Activated CD8-positive, alpha-beta memory T cell treated with anti-CD3 and anti-CD28 coated beads, Interleukin-2, amount 50 U/mL, for 1 hour (primary cell): ENCODE results near the gene MED22.
"Not testable (repeated sequence)": the region's sequence is repeated elsewhere in the genome, so short reads cannot be mapped to it uniquely, and the experiment has no call there.

Experiments used
- DNase-seq: peaks from one replicate; pipeline ENCODE4 v3.0.0-alpha.2; 2020; ENCODE audit errors: extremely low read depth

MED22 gene

DNA sequence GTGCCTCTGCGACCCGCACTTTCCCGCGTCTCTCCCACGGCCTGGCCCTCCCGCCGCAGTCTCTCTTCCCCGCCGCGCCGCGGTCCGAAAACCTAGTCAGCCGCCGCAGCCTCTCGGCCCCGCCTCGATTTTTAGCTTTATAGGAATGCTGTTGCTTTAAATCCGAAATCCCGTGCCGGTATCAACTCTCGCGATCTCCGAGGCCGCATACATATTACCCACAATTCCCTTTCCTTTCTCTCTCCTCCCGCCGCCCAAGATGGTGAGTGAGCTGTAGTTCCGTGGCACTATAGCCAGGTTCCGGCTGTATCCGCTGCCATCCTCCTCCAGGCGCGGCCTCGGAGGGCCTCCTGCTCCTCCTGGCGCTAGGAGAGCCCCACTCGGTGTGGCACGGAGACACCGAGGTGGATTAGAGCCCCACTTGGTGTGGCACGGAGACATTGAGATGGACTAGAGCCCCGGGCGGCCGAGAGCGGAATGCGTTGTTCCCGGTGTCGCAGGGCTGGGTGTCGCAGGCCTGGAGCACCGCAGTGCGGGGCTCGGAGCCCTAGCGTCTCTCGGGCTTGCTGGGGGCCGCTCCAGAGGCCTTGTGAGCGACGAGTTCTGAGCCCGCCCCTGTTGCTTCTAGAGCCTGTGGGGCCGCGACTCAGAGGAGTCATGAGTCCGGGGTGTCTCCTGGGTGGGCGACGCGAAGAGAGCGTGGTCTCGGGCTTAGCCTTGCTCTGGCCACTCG is at the start of gene MED22, which contains the start of gene RPL7A:
Gene MED22 (minus strand): TSS at position 147 of the 733 bp plus-strand sequence. CDS start 1,469 bp downstream, outside the sequence.
Gene RPL7A (plus strand): TSS at position 234 of the 733 bp plus-strand sequence. CDS start 26 bp downstream, at position 260.
- DNase-seq = peak; percentile 69

DNA sequence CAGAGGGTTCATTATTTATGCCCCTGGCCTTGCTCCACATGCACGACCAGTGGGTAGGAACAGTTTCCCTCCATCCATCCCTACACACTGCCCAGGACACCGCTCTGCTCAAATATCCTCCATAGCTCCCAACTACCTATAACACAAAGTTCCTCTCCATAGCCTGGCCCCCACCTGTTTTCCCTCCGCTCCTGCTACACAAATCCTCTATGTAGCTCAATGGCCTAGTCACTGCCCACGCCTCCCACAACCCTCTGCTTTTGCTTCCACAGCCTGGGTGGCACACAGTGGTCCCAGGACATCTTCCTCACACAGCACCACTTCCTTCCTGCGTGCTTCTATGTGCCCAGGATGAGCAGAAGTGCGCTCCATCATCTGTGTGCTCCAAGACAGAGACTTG is 49.4 kb upstream of the MED22 start:
- no peak for DNase-seq

DNA sequence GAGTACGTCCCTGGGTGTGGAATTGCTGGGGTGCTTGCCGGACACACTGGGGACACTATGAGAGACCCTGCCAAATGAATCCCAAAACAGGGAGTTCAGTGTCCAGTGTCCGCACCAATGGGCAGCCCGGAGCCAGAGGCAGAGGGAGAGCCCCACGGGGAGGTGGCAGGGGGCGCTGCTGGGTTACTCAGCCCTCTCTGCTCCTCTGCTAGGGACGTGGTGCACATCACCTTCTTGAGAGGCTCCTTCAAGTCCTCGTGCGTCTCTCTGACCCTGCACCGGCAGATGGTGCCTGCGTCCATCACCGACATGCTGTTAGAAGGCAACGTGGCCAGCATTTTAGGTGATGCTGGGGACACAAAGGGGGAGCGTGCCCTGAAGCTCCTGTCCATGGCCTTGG is 49.0 kb upstream of the MED22 start:
- no peak for DNase-seq

DNA sequence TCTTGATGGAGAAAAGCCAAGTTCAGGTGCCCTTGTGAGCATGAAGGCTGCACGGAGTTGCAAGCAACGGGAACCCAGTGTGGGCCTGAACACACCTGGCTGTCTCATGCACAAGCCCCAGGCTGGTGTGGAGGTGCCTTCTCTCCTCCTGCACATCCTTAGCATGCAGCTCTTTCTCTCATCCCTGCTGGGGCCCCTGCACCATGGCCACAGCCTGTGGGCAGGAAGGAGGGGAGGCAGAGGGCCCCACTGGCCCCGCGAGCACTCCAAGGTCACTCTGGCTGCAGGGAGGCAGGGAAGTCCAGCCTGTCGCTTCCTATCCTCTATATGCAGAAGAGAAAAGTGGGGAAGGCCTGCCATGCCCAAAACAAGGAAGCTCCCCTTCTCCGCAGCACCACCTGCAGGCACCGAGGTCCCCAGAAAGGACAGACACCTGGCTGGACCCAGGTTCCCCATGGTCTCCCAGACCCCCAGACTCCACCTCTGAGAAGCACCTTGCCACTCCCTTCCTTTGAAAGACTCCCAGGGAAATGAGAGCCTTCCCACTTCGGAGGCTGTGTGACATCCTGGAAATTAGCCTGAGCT is 46.8 kb upstream of the MED22 start:
- DNase-seq = no peak

DNA sequence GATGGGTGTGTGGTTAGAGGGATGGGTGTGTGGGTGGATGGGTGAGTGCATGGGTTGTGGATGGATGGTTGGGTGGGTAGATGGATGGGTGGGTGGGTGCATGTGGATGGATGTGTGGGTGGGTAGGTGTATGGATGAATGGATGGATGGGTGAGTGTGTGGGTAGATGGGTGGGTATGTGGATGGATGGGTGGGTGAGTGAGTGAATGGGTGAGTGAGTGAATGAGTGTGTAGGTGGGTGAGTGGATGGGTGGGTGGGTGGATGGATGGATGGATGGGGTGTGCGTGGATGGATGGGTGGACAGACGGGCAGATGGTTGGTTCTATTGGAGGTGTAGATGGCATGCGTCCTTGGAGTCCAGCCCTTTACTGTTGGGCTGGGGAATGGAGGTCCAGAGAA is 45.5 kb upstream of the MED22 start:
- DNase-seq = no peak

DNA sequence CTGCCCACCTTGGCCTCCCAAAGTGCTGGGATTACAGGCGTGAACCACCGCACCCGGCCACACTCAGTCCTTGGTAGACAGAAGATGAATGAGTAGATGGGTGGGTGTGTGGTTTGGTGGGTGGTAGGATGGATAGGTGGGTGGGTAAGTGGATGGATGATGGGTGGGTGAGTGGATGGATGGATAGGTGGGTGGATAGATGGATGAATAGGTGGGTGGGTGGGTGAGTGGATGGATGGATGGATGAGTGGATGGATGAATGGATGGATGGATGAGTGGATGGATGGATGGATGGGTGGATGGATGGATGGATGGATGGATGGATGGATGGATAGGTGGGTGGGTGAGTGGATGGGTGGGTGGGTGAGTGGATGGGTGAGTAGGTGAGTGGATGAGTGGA is 44.4 kb upstream of the MED22 start:
- DNase-seq = not testable (repeated sequence)

DNA sequence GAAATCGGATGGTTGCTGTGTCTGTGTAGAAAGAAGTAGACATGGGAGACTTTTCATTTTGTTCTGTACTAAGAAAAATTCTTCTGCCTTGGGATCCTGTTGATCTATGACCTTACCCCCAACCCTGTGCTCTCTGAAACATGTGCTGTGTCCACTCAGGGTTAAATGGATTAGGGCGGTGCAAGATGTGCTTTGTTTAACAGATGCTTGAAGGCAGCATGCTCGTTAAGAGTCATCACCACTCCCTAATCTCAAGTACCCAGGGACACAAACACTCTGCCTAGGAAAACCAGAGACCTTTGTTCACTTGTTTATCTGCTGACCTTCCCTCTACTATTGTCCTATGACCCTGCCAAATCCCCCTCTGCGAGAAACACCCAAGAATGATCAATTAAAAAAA is 43.5 kb upstream of the MED22 start:
- DNase-seq = not testable (repeated sequence)

DNA sequence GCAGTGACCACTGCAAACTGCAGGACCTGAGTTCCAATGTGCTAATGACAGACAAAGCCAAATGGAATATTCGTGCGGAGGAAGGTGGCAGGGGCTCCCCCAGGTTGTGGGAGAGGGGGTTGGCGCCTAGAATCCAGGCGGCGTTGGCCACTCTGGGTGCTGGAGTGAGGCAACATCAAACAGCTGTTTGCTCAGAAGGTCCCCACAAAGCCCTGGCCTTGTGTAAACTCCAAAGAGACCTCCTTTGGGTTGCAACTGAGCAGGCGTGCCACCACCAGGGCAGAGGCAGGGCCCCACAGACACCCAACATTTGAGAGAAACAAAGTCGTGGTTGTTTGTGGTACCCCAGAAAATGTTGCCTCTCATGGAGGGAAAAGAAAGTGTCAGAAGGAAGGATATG is 42.8 kb upstream of the MED22 start:
- no peak for DNase-seq

DNA sequence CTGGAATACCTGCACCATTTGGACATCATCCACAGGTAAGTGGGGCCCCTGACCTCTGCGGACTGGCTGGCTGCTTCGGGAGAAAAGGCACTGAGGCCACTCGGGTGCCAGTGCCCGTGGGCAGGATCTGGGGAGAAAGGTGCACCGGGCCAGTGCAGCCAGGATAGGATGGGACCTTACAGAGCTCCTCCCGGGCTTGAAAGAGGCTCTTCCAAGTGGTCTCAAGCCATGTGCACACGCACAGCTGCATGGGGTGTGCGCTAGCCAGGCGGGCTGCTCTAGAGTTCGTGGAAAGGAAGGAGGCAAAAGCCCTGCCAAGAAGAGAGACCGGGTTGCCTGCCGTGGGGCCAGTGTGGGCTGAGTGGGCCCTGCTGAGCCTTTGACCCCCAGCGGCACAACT is 41.6 kb upstream of the MED22 start:
- no peak for DNase-seq

DNA sequence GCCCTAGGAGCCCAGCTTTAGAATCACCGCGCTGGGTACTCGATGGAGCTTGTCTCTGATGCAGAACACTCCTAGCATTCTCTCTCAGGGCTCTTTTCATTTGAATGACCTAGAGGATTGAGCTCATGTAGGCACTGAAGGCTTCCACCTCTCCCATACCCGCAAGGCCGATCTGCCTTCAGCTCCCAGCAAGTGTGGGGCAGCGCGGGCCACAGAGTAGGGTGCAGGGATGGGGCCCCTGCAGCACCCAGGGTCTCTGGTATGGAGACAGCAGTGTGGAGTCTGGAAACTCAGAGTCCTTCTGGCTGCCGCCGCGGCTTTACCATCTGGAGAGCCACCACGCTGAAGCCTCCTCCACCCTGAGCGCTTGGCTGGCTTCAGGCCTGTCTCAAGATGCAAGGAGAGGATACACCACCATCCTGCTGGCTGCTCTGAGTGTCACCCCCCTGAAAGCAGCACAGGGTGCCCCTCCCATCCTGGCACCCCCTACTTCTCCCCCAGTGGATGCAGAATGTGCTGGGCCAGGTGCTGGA is 41.2 kb upstream of the MED22 start:
- no peak for DNase-seq

DNA sequence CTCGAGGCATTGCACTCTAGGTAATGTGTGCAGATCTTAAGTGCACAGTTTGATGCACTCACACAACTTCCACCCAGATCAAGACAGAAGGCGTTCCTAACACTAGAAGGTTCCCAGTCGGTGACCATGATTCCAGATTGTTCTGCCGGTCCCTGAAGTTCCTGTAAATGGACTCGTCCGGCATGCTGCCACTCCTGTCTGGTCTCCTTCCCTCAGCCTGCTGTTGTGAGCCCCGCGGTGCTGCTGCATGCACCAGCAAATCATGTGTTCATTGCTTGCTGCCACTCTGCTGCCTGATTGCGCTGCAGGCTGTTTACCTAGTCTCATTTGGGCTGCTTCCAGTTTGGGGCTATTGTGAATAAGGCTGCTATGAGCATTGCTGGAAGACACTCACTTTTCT is 39.7 kb upstream of the MED22 start:
- DNase-seq = no peak

DNA sequence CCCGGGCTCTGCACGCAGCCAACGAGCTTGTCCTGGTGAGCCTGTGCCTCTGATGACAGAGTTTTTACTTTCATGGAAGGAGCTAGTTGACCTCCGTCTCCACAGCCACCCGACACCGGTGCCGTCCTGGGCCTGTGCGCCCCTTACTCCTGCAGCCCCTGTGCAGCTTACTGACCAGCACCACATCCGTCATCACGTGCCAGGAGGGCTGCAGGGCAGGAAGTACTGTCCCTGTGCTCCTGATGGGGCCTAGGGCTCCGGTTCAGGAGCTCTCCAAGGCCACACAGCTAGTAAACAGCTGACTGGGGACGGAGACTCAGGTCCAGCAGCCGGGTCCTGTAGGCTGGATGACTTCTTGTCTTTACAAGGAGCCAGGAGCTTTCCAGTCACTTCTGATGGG is 38.4 kb upstream of the MED22 start:
- DNase-seq = no peak

DNA sequence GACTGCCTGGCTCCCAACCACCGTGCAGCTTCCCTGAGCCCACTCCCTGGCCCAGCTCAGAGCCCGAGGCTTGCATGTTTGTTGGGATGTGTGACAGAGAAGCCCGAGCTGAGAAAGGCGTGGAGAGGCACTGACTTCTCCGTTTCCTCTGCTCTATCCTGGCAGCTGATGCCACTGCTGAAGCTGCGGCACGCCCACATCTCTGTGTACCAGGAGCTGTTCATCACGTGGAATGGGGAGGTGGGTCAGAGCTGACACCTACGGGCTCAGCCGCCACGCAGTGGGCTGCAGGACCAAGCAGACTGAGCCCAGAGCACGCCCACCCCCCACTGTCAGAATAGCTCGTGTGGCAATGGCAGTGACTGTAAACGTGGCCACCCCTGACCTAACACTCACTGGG is 37.5 kb upstream of the MED22 start:
- DNase-seq = no peak

DNA sequence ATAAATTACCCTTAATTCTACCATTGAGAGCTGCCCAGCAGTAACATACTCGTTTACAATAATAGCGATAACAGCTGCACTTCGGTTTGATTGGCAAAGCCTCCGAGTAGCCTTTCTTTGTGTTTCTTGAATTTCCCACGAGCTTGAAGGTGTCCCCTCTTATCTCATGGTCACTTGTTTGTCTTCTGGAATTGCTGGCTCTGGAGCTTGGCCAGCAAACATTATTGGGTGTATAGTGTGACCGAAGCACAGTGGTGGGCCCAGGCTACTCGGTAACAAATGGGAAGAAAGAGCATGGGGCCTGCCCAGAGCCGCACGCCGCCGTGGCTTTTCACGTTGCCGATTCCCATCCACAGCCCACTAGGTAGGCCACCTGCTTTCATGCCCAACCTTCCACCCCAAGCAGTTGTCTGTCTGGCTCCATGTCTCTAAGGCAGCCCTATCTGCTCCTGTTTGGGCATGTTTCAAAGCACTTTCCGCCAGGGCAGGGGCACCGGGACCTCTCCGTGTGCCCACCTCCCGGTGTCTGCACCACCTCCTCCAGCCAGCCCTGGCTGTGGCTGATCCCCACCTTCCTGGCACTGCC is 36.9 kb upstream of the MED22 start:
- DNase-seq = no peak

DNA sequence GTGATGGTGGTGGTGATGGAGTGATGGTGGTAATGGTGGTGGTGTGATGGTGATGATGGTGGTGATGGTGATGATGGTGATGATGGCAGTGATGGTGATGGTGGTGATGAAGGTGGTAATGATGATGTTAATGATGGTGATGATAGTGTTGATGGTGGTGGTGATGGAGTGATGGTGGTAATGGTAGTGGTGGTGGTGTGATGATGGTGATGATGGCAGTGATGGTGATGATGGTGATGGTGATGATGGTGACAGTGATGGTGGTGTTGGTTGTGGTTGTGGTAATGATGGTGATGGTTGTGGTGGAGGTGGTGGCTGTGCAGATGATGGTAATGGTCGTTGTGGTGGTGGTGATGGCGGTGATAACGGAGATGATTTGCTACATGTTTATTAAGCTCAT is 35.5 kb upstream of the MED22 start:
- no peak for DNase-seq

DNA sequence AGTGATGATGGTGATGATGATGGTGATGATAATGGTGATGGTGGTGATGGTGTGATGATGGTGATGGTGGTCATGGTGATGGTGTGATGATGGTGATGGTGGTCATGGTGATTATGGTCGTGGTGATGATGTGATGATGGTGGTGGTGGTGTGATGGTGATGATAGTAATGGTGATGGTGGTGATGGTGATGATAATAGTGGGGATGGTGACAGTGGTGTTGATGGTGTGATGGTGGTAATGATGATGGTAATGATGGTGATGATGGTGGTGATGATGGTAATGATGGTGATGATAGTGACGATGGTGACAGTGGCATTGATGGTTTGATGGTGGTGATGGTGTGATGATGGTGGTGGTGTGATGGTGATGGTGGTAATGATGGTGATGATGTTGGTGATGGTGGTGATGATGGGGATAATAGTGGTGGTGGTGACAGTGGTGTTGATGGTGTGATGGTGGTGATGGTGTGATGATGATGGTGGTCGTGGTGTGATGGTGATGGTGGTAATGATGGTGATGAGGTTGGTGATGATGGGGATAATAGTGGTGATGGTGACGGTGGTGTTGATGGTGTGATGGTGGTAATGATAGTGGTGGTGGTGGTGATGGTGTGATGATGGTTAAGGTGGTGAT is 34.7 kb upstream of the MED22 start:
- no peak for DNase-seq

DNA sequence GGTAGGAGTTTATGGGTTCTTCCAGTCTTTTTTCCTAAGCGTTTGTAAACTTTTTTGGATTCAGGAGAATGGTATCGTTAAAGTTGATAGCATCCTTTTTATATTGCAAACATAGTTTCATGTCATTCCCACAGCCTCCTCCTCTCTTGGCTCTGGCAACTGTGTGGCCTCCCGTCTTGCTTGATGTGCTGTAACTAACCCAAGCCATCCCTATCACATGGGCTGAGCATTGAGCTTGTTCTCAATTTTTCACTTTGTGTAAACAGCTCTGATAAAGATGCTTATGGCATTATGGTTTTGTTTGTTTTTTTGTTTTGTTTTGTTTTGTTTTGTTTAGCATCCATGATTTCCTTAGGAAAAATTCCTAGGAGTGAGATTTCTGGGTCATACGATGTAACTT is 32.8 kb upstream of the MED22 start:
- no peak for DNase-seq

DNA sequence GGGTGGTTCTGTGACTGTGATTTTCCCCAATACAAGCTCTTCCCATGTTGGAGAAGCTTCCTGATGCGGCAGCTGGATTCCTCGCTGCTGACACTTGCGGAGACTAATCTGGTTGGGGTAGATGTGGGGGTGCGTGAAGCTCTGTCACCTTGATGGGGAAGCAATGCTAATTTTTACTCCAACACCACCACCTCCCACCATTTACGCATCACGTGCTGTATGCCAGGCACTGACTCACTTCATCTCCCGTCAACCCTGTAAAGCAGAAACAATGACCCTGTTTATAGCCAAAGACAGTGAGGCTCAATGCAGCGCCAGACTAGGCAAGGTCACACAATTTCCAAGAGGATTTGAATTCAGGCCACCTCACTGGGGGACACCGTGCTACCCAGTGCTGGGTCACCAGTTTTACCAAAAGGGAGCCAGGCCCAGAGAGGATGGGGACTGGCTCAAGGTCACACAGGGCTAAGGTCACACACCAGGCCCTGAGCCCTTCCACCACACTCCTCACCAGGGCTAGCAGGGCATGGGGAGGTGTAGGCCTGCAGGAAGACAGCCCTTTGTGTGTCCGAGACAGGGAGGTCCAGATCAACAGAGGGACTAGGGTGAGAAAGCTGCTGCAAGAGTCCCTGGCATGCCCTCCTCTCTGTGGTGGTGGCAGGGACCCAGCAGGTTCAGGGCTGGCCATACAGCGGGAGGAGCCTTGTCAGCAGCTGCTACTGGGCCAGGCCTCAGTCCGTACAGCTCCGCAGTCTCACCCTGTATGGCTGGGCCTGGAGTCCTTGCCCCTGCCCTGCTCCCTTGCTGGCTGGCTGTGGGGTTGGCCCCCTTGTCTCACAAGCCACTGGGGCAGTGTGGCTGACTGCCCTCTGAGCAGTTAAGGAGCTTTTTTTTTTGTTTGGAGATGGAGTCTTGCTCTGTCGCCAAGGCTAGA is 31.5 kb upstream of the MED22 start:
- no peak for DNase-seq

DNA sequence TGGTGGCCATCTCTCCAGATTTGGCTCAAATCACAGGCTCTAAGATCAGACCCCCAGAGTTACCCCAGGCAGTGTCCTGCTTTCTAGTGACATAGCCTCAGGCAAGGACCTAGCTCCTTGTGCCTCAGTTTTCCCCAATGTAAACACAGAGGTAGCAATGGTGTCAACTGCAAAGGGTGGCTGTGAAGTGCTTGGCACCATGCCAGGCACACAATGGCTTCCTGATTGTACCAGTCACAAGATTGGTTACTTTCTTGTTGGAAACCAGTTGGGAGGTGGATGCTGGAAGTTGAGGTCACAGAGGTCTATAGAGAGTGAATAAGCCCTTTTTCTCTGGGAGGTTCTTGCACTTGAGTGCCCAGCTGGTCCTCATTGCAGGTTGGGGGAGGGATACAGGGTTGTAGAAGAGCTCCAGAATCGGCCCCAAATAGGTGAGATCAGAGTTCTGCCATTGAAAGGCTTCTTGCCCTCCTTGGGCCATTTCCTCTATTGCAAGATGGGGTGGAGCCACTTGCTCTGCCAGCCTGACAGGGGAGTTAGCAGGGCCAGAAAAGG is 30.6 kb upstream of the MED22 start:
- no peak for DNase-seq

DNA sequence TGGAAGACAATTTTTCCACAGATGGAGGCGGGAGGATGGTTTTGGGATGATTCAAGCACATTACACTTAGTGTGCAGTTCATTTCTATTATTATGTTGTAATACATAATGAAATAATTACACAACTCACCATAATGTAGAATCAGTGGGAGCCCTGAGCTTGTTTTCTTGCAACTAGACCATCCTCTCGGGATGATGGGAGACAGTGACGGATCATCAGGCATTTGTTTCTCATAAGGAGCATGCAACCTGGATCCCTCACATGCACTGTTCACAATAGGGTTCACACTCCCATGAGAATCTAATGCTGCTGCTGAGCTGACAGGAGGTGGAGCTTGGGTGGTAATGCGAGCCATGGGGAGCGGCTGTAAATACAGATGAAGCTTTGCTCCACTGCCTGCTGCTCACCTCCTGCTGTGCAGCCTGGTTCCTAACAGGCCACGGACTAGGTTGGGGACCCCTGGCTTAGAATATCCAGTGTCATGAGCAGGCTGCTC is 29.8 kb upstream of the MED22 start:
- DNase-seq = no peak

DNA sequence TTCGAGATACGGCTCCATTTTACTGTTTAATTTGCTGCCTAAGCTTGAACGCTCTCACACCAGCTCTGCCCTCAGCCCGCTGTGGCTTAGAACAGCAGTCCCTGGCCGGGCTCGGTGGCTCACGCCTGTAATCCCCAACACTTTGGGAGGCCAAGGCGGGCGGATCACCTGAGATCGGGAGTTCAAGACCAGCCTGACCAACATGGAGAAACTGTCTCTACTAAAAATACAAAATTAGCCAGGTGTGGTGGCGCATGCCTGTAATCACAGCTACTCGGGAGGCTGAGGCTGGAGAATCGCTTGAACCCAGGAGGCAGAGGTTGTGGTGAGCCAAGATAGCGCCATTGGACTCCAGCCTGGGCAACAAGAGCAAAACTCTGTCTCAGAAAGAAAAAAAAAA is 29.3 kb upstream of the MED22 start:
- not testable (repeated sequence) for DNase-seq
